Stimulated activated CD4-positive, alpha-beta T cell treated with anti-CD3 and anti-CD28 coated beads, Interleukin-2, amount 100 ng/mL, for 48 hours (primary cell): ENCODE results near the gene CD226.
"Not testable (repeated sequence)": the region's sequence is repeated elsewhere in the genome, so short reads cannot be mapped to it uniquely, and the experiment has no call there.

Experiments used
- DNase-seq, 2 donors: peaks; one replicate each; pipeline ENCODE4 v3.0.0-alpha.2; 2020

CD226 gene

GRCh38 chr18:69947361-69948133 is at the start of gene CD226:
TSS of gene CD226 (minus strand) at chr18:69947873. CDS start at chr18:69947406, 467 bp downstream.
- no peak for DNase-seq

- DNase-seq, result no peak
Measured at GRCh38 chr18:69996951-69997798, 49.5 kb upstream of the CD226 start.

GRCh38 chr18:69996417-69996816 is 48.7 kb upstream of the CD226 start:
- no peak for DNase-seq

- no peak for DNase-seq
Measured at GRCh38 chr18:69995774-69996173, 48.1 kb upstream of the CD226 start.

GRCh38 chr18:69992776-69993175 is 45.1 kb upstream of the CD226 start:
- no peak for DNase-seq

GRCh38 chr18:69987870-69988269 is 40.2 kb upstream of the CD226 start:
- DNase-seq, result no peak

GRCh38 chr18:69985239-69985638 is 37.6 kb upstream of the CD226 start:
- no peak for DNase-seq

GRCh38 chr18:69982417-69982816 is 34.7 kb upstream of the CD226 start:
- DNase-seq, result no peak

- DNase-seq, result no peak
Measured at GRCh38 chr18:69981948-69982347, 34.3 kb upstream of the CD226 start.

- no peak for DNase-seq
Measured at GRCh38 chr18:69980982-69981804, 33.5 kb upstream of the CD226 start.

- no peak for DNase-seq
Measured at GRCh38 chr18:69980509-69980908, 32.8 kb upstream of the CD226 start.

GRCh38 chr18:69978732-69979715 is 31.4 kb upstream of the CD226 start:
- DNase-seq, result no peak

- not testable (repeated sequence) for DNase-seq
Measured at GRCh38 chr18:69975294-69975693, 27.6 kb upstream of the CD226 start.

- DNase-seq, result no peak
Measured at GRCh38 chr18:69974365-69974764, 26.7 kb upstream of the CD226 start.

- no peak for DNase-seq
Measured at GRCh38 chr18:69969491-69969890, 21.8 kb upstream of the CD226 start.

GRCh38 chr18:69968039-69968438 is 20.4 kb upstream of the CD226 start:
- no peak for DNase-seq

GRCh38 chr18:69963196-69963595 is 15.5 kb upstream of the CD226 start:
- no peak for DNase-seq

GRCh38 chr18:69961718-69962117 is 14.0 kb upstream of the CD226 start:
- DNase-seq, result no peak

- no peak for DNase-seq
Measured at GRCh38 chr18:69958422-69958821, 10.7 kb upstream of the CD226 start.

GRCh38 chr18:69957747-69958146 is 10.1 kb upstream of the CD226 start:
- DNase-seq, result no peak

GRCh38 chr18:69956665-69957620 is 9.3 kb upstream of the CD226 start:
- DNase-seq, result no peak
